ENCODE data around the gene TRIM10. TPM values are rescaled to one million over a fixed set of nuclear protein-coding genes. Genes with fewer than 3 reads are reported as not detected.
A peak's percentile ranks its signal among the peaks of the same experiment; 100 is the strongest.

The TRIM10 gene
- total and polyA plus RNA-seq, 8 donors: 0.24 to 0.99 (median 0.55) TPM; not detected in 2

GRCh38 chr6:30204116-30204515, 43.1 kb upstream of the TRIM10 start:
- DNase-seq (no peak), ATAC-seq (no peak)
- no peak overlapping the region for H3K4me3 ChIP-seq
- peaks cover 29 to 81% of the 10 kb centered on the region in 2 donors for H3K4me1 ChIP-seq
- intact Hi-C loops (cut with DNase I): no loop called here
- TF ChIP-seq CTCF (IDR thresholded peaks at IDR 0.05): no peak
- no peaks in the 10 kb centered on the region for H3K9me3 ChIP-seq
- H3K27me3 ChIP-seq: no peaks in the 10 kb centered on the region
- H3K27ac ChIP-seq: no peak overlapping the region
- peaks cover 0 to 16% of the 10 kb centered on the region in 2 donors for H3K36me3 ChIP-seq

- Histone ChIP-seq H3K27me3 (no peaks in the 10 kb centered on the region), H3K36me3 (peaks cover 0 to 34% of the 10 kb centered on the region in 2 donors), H3K4me1 (peaks cover 21 to 65% of the 10 kb centered on the region in 2 donors), H3K4me3 (no peak overlapping the region), H3K9me3 (no peaks in the 10 kb centered on the region), H3K27ac (peak overlapping the region in 1 of 2 donors; percentile 55)
- intact Hi-C loops (cut with DNase I): no loop called here
- no peak for TF ChIP-seq CTCF (IDR thresholded peaks at IDR 0.05)
- DNase-seq (no peak), ATAC-seq (no peak)
Measured at GRCh38 chr6:30202366-30202765, 41.4 kb upstream of the TRIM10 start.

GRCh38 chr6:30200551-30201281, 39.7 kb upstream of the TRIM10 start:
- no peak overlapping the region for H3K4me3 ChIP-seq
- H3K4me1 ChIP-seq: peaks cover 13 to 48% of the 10 kb centered on the region in 2 donors
- ATAC-seq: peak; percentile 19
- H3K9me3 ChIP-seq: no peaks in the 10 kb centered on the region
- H3K36me3 ChIP-seq: peaks cover 0 to 50% of the 10 kb centered on the region in 2 donors
- no peak for DNase-seq
- no peak for TF ChIP-seq CTCF (IDR thresholded peaks at IDR 0.05)
- no peaks in the 10 kb centered on the region for H3K27me3 ChIP-seq
- H3K27ac ChIP-seq: peak overlapping the region in 1 of 2 donors; percentile 55
- intact Hi-C loops (cut with DNase I): no loop called here

- no peaks in the 10 kb centered on the region for H3K27me3 ChIP-seq
- H3K27ac ChIP-seq: no peak overlapping the region
- no peak for ATAC-seq
- TF ChIP-seq CTCF (IDR thresholded peaks at IDR 0.05): no peak
- no peak for DNase-seq
- H3K36me3 ChIP-seq: peaks cover 0 to 73% of the 10 kb centered on the region in 2 donors
- H3K9me3 ChIP-seq: no peaks in the 10 kb centered on the region
- no peak overlapping the region for H3K4me3 ChIP-seq
- H3K4me1 ChIP-seq: peaks cover 13 to 32% of the 10 kb centered on the region in 2 donors
- intact Hi-C loops (cut with DNase I): no loop called here
Measured at GRCh38 chr6:30198166-30199084, 37.4 kb upstream of the TRIM10 start.

GRCh38 chr6:30196376-30196775, 35.4 kb upstream of the TRIM10 start:
- Histone ChIP-seq H3K9me3 (no peaks in the 10 kb centered on the region), H3K4me3 (no peak overlapping the region), H3K4me1 (peaks cover 4 to 14% of the 10 kb centered on the region in 2 donors), H3K27me3 (no peaks in the 10 kb centered on the region), H3K36me3 (peaks cover 0 to 90% of the 10 kb centered on the region in 2 donors), H3K27ac (no peak overlapping the region)
- intact Hi-C loops (cut with DNase I): no loop called here
- TF ChIP-seq CTCF (IDR thresholded peaks at IDR 0.05): no peak
- no peak for ATAC-seq
- no peak for DNase-seq
